Hematopoietic multipotent progenitor cell treated with erythropoietin and hydrocortisone succinate and interleukin-3 and kit ligand, for 17 days (in vitro differentiated cells): Measurements from ENCODE around the gene MX1.

Experiments used
- DNase-seq: peaks from one replicate; pipeline ENCODE4 v3.0.0-alpha.2; 2015; ENCODE audit warnings: low spot score

The MX1 gene

GRCh38 chr21:41425954-41426675 lies at the start of gene MX1:
TSS of gene MX1 (plus strand) at chr21:41426239. CDS start at chr21:41432071, 5,832 bp downstream.
- DNase-seq = no peak

- no peak for DNase-seq
Measured at GRCh38 chr21:41377715-41378114, 48.3 kb upstream of the MX1 start.

- no peak for DNase-seq
Measured at GRCh38 chr21:41378849-41379248, 47.2 kb upstream of the MX1 start.

GRCh38 chr21:41379901-41380300 lies 46.1 kb upstream of the MX1 start:
- DNase-seq = no peak

- no peak for DNase-seq
Measured at GRCh38 chr21:41381731-41382130, 44.3 kb upstream of the MX1 start.

- no peak for DNase-seq
Measured at GRCh38 chr21:41387042-41387819, 38.8 kb upstream of the MX1 start.

GRCh38 chr21:41387824-41388223 lies 38.2 kb upstream of the MX1 start:
- DNase-seq = no peak

GRCh38 chr21:41388259-41388658 lies 37.8 kb upstream of the MX1 start:
- no peak for DNase-seq

GRCh38 chr21:41390043-41390639 lies 35.9 kb upstream of the MX1 start:
- DNase-seq = no peak

GRCh38 chr21:41393876-41394465 lies 32.1 kb upstream of the MX1 start:
- DNase-seq = no peak

- no peak for DNase-seq
Measured at GRCh38 chr21:41396558-41397075, 29.4 kb upstream of the MX1 start.

- DNase-seq = no peak
Measured at GRCh38 chr21:41397471-41397891, 28.6 kb upstream of the MX1 start.

GRCh38 chr21:41398251-41398650 lies 27.8 kb upstream of the MX1 start:
- no peak for DNase-seq

GRCh38 chr21:41398831-41399230 lies 27.2 kb upstream of the MX1 start:
- no peak for DNase-seq

GRCh38 chr21:41399246-41399800 lies 26.7 kb upstream of the MX1 start:
- DNase-seq = no peak

GRCh38 chr21:41402231-41402630 lies 23.8 kb upstream of the MX1 start:
- DNase-seq = no peak

- no peak for DNase-seq
Measured at GRCh38 chr21:41402796-41403195, 23.2 kb upstream of the MX1 start.

- DNase-seq = no peak
Measured at GRCh38 chr21:41403331-41403730, 22.7 kb upstream of the MX1 start.

GRCh38 chr21:41403966-41404365 lies 22.1 kb upstream of the MX1 start:
- no peak for DNase-seq

- DNase-seq = no peak
Measured at GRCh38 chr21:41405321-41405720, 20.7 kb upstream of the MX1 start.

- no peak for DNase-seq
Measured at GRCh38 chr21:41406340-41406739, 19.7 kb upstream of the MX1 start.
